HG03575 (cell line): ENCODE results near the gene GAD2.

Experiments
- ATAC-seq: cut with Tn5 transposase; IDR thresholded peaks from one replicate; pipeline ENCODE4 v1.9.1; 2021; ENCODE audit not compliant: unreplicated experiment, insufficient number of reproducible peaks, low FRiP score; ENCODE audit errors: extremely low read depth

GAD2 gene

GRCh38 chr10:26219676-26220075 is 3.1 kb downstream of the GAD2 start:
- ATAC-seq, result no peak

- no peak for ATAC-seq
These were observed 4.3 kb downstream of the GAD2 start for GRCh38 chr10:26220901-26221300.

GRCh38 chr10:26221541-26221940 is 5.0 kb downstream of the GAD2 start:
- no peak for ATAC-seq

- ATAC-seq, result no peak
These were observed 6.0 kb downstream of the GAD2 start for GRCh38 chr10:26222563-26222962.

GRCh38 chr10:26225322-26225721 is 8.7 kb downstream of the GAD2 start:
- no peak for ATAC-seq

- ATAC-seq, result no peak
These were observed 11.2 kb downstream of the GAD2 start for GRCh38 chr10:26227786-26228185.

GRCh38 chr10:26232174-26232573 is 15.6 kb downstream of the GAD2 start:
- ATAC-seq, result no peak

- ATAC-seq, result no peak
These were observed 19.2 kb downstream of the GAD2 start for GRCh38 chr10:26235761-26236160.

GRCh38 chr10:26238378-26238777 is 21.8 kb downstream of the GAD2 start:
- no peak for ATAC-seq

- ATAC-seq, result no peak
These were observed 26.3 kb downstream of the GAD2 start for GRCh38 chr10:26242706-26243350.

GRCh38 chr10:26243351-26243720 is 26.8 kb downstream of the GAD2 start:
- no peak for ATAC-seq

- ATAC-seq, result no peak
These were observed 33.1 kb downstream of the GAD2 start for GRCh38 chr10:26249681-26250080.

GRCh38 chr10:26251925-26252324 is 35.4 kb downstream of the GAD2 start:
- ATAC-seq, result no peak

- ATAC-seq, result no peak
These were observed 38.0 kb downstream of the GAD2 start for GRCh38 chr10:26254616-26255015.

GRCh38 chr10:26259341-26259740 is 42.8 kb downstream of the GAD2 start:
- ATAC-seq, result no peak

GRCh38 chr10:26269754-26270153 is 53.2 kb downstream of the GAD2 start:
- ATAC-seq, result no peak

GRCh38 chr10:26274391-26274790 is 57.8 kb downstream of the GAD2 start:
- ATAC-seq, result no peak

GRCh38 chr10:26278295-26278694 is 61.7 kb downstream of the GAD2 start:
- no peak for ATAC-seq

GRCh38 chr10:26290236-26290635 is 73.7 kb downstream of the GAD2 start:
- no peak for ATAC-seq

- ATAC-seq, result no peak
These were observed 75.3 kb downstream of the GAD2 start for GRCh38 chr10:26291721-26292480.

GRCh38 chr10:26296360-26296759 is 79.8 kb downstream of the GAD2 start:
- no peak for ATAC-seq
